B cell (primary cell): ENCODE results near the gene WEE1. TPM values are rescaled to one million over a fixed set of nuclear protein-coding genes. Genes with fewer than 3 reads are reported as not detected.

ENCODE experiments used
- ATAC-seq: fragments of 200-7000 bp; cut with Tn5 transposase; one replicate; pipeline ENCODE4 v1.10.0; 2021; ENCODE audit warnings: low read depth, mild to moderate bottlenecking, moderate number of reproducible peaks, moderate library complexity
- CTCF ChIA-PET: fragments of 350-600 bp; sonication (Branson Sonifier 250); formaldehyde crosslinking; loops from one replicate; lab custom pipeline; 2021; ENCODE audit warnings: antibody characterized with exemption, inconsistent platforms; lab: Charles Lee
- POLR2A ChIA-PET: fragments of 350-600 bp; sonication (Branson Sonifier 250); formaldehyde crosslinking; loops from one replicate; lab custom pipeline; 2021; ENCODE audit warnings: antibody characterized with exemption; lab: Charles Lee
- DNase-seq: peaks from one replicate; pipeline ENCODE4 v3.0.0; 2013
- H2AFZ ChIP-seq: 2 replicates; pipeline ENCODE4 v1.6.1; 2012; ENCODE audit warnings: mild to moderate bottlenecking, low read depth, low read length; ENCODE audit not compliant: insufficient read depth, poor library complexity, severe bottlenecking
- H3K27ac ChIP-seq, 2 donors: 1 replicate in 1 of 2; 2 replicates in 1 of 2; pipeline ENCODE4 v1.5.1; 2012 to 2013; ENCODE audit warnings: low read length in 2 of 2, mild to moderate bottlenecking in 2 of 2, moderate library complexity in 1 of 2
- H3K27me3 ChIP-seq, 4 experiments: fragments of 200-600 bp in 1 of 4; sonication (generic) in 1 of 4; replicated peaks in 1 of 4; 1 replicate in 2 of 4; 2 replicates in 2 of 4; pipeline versions ENCODE4 v1.6.1 to v1.7.0; 2013 to 2016; ENCODE audit warnings: low read length in 3 of 4, mild to moderate bottlenecking in 2 of 4, mixed read lengths in 1 of 4, moderate library complexity in 1 of 4; ENCODE audit not compliant: insufficient read depth in 4 of 4, control insufficient read depth in 3 of 4; ENCODE audit errors: control extremely low read depth in 1 of 4
- H3K36me3 ChIP-seq, 2 experiments: replicated peaks in 1 of 2; 1 replicate in 1 of 2; 2 replicates in 1 of 2; pipeline versions ENCODE4 v1.6.1 to v1.7.1; 2013; ENCODE audit warnings: low read length in 1 of 2; ENCODE audit not compliant: insufficient read depth in 2 of 2, control insufficient read depth in 1 of 2; ENCODE audit errors: control extremely low read depth in 1 of 2, extremely low read depth in 1 of 2
- H3K4me1 ChIP-seq, 2 donors: fragments of 200-600 bp in 1 of 2; sonication (generic) in 1 of 2; 1 replicate in 1 of 2; 2 replicates in 1 of 2; pipeline versions ENCODE4 v1.5.1 to v1.6.1; 2013 to 2017; ENCODE audit warnings: low read length in 2 of 2; ENCODE audit not compliant: control insufficient read depth in 2 of 2, insufficient read depth in 2 of 2
- H3K4me2 ChIP-seq: replicated peaks from 2 replicates; pipeline ENCODE3; 2012; ENCODE audit warnings: mild to moderate bottlenecking, low read depth, low read length; ENCODE audit not compliant: poor library complexity, severe bottlenecking
- H3K4me3 ChIP-seq, 5 experiments: fragments of 200-600 bp in 1 of 5; sonication (generic) in 1 of 5; 1 replicate in 3 of 5; 2 replicates in 2 of 5; pipeline versions ENCODE4 v1.5.1 to v1.7.0; 2011 to 2016; ENCODE audit warnings: low read length in 4 of 5, mild to moderate bottlenecking in 4 of 5, low read depth in 2 of 5, control low read depth in 1 of 5, moderate library complexity in 1 of 5; ENCODE audit not compliant: insufficient read depth in 1 of 5; ENCODE audit errors: control extremely low read depth in 1 of 5, extremely low read depth in 1 of 5
- H3K79me2 ChIP-seq: fragments of 200-600 bp; sonication (generic); one replicate; pipeline ENCODE4 v1.6.0; 2016; ENCODE audit warnings: low read length; ENCODE audit not compliant: control insufficient read depth, insufficient read depth
- H3K9ac ChIP-seq: fragments of 200-600 bp; sonication (generic); 2 replicates; pipeline ENCODE4 v1.6.1; 2017; ENCODE audit warnings: mild to moderate bottlenecking, low read length, moderate library complexity
- H3K9me3 ChIP-seq, 3 donors: one replicate each; pipeline versions ENCODE4 v1.6.1 to v1.7.1; 2013; ENCODE audit warnings: low read length in 2 of 3; ENCODE audit not compliant: control insufficient read depth in 2 of 3, insufficient read depth in 1 of 3; ENCODE audit errors: control extremely low read depth in 1 of 3
- H4K20me1 ChIP-seq: 2 replicates; pipeline ENCODE4 v1.6.0; 2012; ENCODE audit warnings: mild to moderate bottlenecking, low read length; ENCODE audit not compliant: insufficient read depth, control insufficient read depth, poor library complexity, severe bottlenecking
- H3K27ac Mint-ChIP-seq: one replicate; pipeline ENCODE4 v1.8.0; 2021; ENCODE audit warnings: mixed read lengths
- H3K27me3 Mint-ChIP-seq: one replicate; pipeline ENCODE4 v1.8.0; 2021; ENCODE audit warnings: mixed read lengths
- H3K4me1 Mint-ChIP-seq: one replicate; pipeline ENCODE4 v1.8.0; 2021; ENCODE audit warnings: mixed read lengths
- H3K4me3 Mint-ChIP-seq: one replicate; pipeline ENCODE4 v1.8.0; 2021; ENCODE audit warnings: mixed read lengths
- H3K9me3 Mint-ChIP-seq: one replicate; pipeline ENCODE4 v1.8.0; 2022; ENCODE audit warnings: mixed read lengths; ENCODE audit not compliant: insufficient read depth
- EZH2 ChIP-seq: IDR thresholded peaks from 2 replicates; pipeline ENCODE4 v1.6.1; 2012; ENCODE audit warnings: borderline replicate concordance, low read depth, mild to moderate bottlenecking, moderate library complexity, low read length; ENCODE audit not compliant: insufficient read depth, poor library complexity, severe bottlenecking
- WGBS: methylation state at CpG from one replicate; pipeline ENCODE4 v1.1.5; 2013; ENCODE audit warnings: missing lambda C conversion rate; ENCODE audit not compliant: insufficient coverage; 5-methylcytosine and 5-hydroxymethylcytosine counted together
- intact Hi-C: fragments of 100-400 bp; cut with micrococcal nuclease; formaldehyde crosslinking; loops from one replicate; pipeline ENCODE4 v1.10.0; 2022
- polyA plus RNA-seq: library from polyadenylated mRNA; depleted of rRNA; stranded (reverse); fragments of >200 nt; gene quantifications from 2 replicates; pipeline ENCODE4 v1.2.3, GENCODE V29; 2012
- total RNA-seq, 2 donors: library from RNA; stranded (reverse); fragments of 120-200 nt in 1 of 2; gene quantifications; 1 replicate in 1 of 2; 2 replicates in 1 of 2; pipeline versions ENCODE4 v1.2.3 to v1.2.4, GENCODE V29; 2013 to 2022
- TF ChIP-seq, protein P1 (sequence below): fragments of 200-600 bp; IDR thresholded peaks from one replicate; pipeline ENCODE4 v1.8.0; 2022; ENCODE audit warnings: antibody characterized with exemption, mild to moderate bottlenecking

Gene WEE1
- total and polyA plus RNA-seq, 2 donors (not counting 1 experiment from before 2014, with no cell fraction given) = 14.7 to 31.3 TPM

DNA sequence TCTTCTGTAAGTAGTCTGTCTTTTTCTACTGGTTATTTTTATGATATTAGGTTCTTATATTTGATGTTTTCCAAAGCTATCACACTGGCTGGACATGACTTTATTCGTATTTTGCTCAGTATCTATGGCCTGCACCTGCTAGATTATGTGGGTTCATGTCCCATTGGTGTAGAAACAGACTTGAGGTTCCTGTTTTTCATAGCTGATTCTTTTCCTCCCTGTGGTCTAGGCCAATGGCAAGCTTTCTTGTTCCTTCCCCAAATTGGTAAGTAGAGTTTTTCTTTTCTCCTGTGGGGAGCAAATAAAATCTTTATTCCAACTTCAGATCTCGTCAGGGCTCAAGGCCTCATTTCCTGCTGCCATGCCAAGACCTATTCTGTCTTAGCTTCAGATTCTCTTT is 60.2 kb downstream of the WEE1 start:
- DNase-seq (peak; percentile 49), ATAC-seq (peak; percentile 53)
- Mint-ChIP-seq H3K4me1 (peaks cover 37% of the 10 kb centered on the region), H3K9me3 (peaks cover 2% of the 10 kb centered on the region), H3K27me3 (no peaks in the 10 kb centered on the region), H3K27ac (peak overlapping the region; percentile 77), H3K4me3 (no peak overlapping the region)
- WGBS = 13% methylated on average over 1 of the region's 2 CpGs
- TF ChIP-seq, protein P1, sequence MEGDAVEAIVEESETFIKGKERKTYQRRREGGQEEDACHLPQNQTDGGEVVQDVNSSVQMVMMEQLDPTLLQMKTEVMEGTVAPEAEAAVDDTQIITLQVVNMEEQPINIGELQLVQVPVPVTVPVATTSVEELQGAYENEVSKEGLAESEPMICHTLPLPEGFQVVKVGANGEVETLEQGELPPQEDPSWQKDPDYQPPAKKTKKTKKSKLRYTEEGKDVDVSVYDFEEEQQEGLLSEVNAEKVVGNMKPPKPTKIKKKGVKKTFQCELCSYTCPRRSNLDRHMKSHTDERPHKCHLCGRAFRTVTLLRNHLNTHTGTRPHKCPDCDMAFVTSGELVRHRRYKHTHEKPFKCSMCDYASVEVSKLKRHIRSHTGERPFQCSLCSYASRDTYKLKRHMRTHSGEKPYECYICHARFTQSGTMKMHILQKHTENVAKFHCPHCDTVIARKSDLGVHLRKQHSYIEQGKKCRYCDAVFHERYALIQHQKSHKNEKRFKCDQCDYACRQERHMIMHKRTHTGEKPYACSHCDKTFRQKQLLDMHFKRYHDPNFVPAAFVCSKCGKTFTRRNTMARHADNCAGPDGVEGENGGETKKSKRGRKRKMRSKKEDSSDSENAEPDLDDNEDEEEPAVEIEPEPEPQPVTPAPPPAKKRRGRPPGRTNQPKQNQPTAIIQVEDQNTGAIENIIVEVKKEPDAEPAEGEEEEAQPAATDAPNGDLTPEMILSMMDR = no peak
- no peak for TF ChIP-seq EZH2
- peaks cover 13 to 18% of the 10 kb centered on the region in 2 donors for H3K4me1 ChIP-seq
- CTCF ChIA-PET = interaction anchor here (0.6 to 1.5 kb wide), 6 partner anchors 14 to 99 kb away, joined by 3 to 6 read pairs (median 4); no protein-coding TSS in a partner anchor
- H4K20me1 ChIP-seq = no peaks in the 10 kb centered on the region
- H3K36me3 ChIP-seq = no peaks in the 10 kb centered on the region
- no peaks in the 10 kb centered on the region for H3K9me3 ChIP-seq
- H3K27me3 ChIP-seq = no peaks in the 10 kb centered on the region
- H3K79me2 ChIP-seq = no peaks in the 10 kb centered on the region
- peak overlapping the region; percentile 29 for H2AFZ ChIP-seq
- H3K4me3 ChIP-seq = peak overlapping the region in 1 of 5 experiments; percentile 3
- POLR2A ChIA-PET = interaction anchor here (1.3 kb wide), 1 partner anchor 20 kb away, joined by 4 read pairs; no protein-coding TSS in a partner anchor
- intact Hi-C loops = no loop called here
- H3K4me2 ChIP-seq = peak overlapping the region; percentile 42
- no peak overlapping the region for H3K9ac ChIP-seq
- H3K27ac ChIP-seq = peak overlapping the region; percentile 14 to 35

GRCh38 chr11:9636691-9637090 is 63.2 kb downstream of the WEE1 start:
- H3K4me1 Mint-ChIP-seq = peaks cover 48% of the 10 kb centered on the region
- Histone ChIP-seq H3K4me2 (no peak overlapping the region), H2AFZ (no peak overlapping the region), H3K36me3 (no peaks in the 10 kb centered on the region), H3K9me3 (peaks cover 0 to 3% (median 0%) of the 10 kb centered on the region in 3 donors), H3K4me3 (no peak overlapping the region), H3K9ac (no peak overlapping the region), H4K20me1 (no peaks in the 10 kb centered on the region), H3K27me3 (no peaks in the 10 kb centered on the region), H3K79me2 (no peaks in the 10 kb centered on the region), H3K27ac (no peak overlapping the region), H3K4me1 (peaks cover 29 to 35% of the 10 kb centered on the region in 2 donors)
- ChIA-PET POLR2A (interaction anchor here (0.5 kb wide), 1 partner anchor 78 kb away, joined by 8 read pairs; no protein-coding TSS in a partner anchor), CTCF (interaction anchor here (1.4 to 2.3 kb wide), 2 partner anchors 17 to 23 kb away, joined by 4 to 7 read pairs; no protein-coding TSS in a partner anchor)
- no peak overlapping the region for H3K4me3 Mint-ChIP-seq
- H3K9me3 Mint-ChIP-seq = peaks cover 2% of the 10 kb centered on the region
- peak overlapping the region; percentile 4 for H3K27ac Mint-ChIP-seq
- intact Hi-C loops = no loop called here
- DNase-seq (no peak), ATAC-seq (no peak)
- H3K27me3 Mint-ChIP-seq = no peaks in the 10 kb centered on the region
- TF ChIP-seq EZH2 = no peak
- TF ChIP-seq, protein P1 = no peak
- 100% methylated on average over 1 of the region's 1 CpG for WGBS
